Measurements from ENCODE around the gene OSTF1. TPM values are rescaled to one million over a fixed set of nuclear protein-coding genes. Genes with fewer than 3 reads are reported as not detected.

The OSTF1 gene
- total RNA-seq, 2 donors from 2014 or later = 32.7 to 35.7 TPM

- intact Hi-C loops (cut with DNase I) = no loop called here
- ATAC-seq = peak; percentile 43 to 76
- DNase-seq = peak; percentile 51
Measured at GRCh38 chr9:75108571-75108970, 20.3 kb downstream of the OSTF1 start.

- DNase-seq (no peak), ATAC-seq (no peak)
- intact Hi-C loops (cut with DNase I) = no loop called here
Measured at GRCh38 chr9:75109210-75109839, 21.0 kb downstream of the OSTF1 start.

GRCh38 chr9:75111019-75111622 lies 22.8 kb downstream of the OSTF1 start:
- intact Hi-C loops (cut with DNase I) = no loop called here
- DNase-seq = no peak
- ATAC-seq = no peak

DNA sequence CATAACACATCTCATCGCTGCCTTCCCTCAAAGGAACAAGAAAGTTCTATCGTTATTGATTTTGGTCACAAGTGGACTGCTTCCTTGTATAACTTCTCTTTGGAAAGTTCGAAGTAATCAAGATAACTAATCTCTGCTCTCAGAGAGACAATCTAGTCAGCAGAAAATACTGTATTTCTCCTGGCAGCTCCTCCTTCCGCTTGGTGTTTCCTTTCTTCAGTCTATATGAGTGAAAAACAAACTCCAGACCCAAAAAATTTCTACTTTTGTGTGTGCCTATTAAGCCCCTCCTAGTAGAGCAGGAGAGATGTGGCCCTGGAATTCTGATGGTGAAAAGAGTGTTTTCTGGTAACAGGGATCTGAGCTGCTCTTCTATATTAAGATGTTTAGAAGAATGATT lies 24.5 kb downstream of the OSTF1 start:
- intact Hi-C loops (cut with DNase I) = no loop called here
- DNase-seq (no peak), ATAC-seq (no peak)

DNA sequence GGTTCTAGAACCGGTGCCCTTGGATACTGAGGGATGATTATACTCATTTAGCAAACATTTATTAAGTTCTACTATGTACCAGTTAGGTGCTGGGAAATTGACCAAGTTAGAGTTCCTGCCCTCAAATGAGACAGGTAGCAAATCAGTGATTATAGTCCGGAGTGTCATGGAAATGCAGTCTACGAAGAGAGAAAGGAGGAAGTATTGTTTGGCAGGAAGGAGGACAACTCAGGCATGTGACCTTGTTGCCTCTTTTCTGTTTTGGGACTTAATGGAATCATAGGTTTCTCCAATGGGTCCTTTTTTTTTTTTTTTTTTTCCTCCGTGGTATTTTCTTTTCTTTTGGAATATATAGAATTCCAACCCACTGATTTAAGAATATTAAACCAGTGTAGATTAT lies 28.0 kb downstream of the OSTF1 start:
- intact Hi-C loops (cut with DNase I) = no loop called here
- no peak for DNase-seq
- ATAC-seq = no peak

- DNase-seq (no peak), ATAC-seq (no peak)
- intact Hi-C loops (cut with DNase I) = no loop called here
Measured at GRCh38 chr9:75117564-75117963, 29.2 kb downstream of the OSTF1 start.

DNA sequence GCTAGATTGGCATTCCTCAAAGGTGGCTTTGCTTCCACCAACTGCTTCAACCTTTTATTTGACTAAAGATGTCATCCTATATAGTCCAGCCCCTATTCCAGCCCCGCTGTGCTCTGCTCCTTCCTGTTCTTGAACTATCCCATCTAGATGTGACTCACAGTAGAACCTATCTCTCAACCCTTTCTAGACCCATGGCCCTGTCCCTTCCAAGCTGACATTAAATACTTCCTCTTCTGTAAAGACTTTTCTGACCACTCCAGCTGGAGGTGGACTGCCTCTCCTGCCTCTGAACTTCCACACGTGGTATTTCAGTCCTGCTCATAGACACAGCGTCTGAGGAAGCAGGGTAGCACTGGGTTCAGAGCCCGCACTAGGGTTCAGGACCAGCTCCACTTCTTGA lies 32.4 kb downstream of the OSTF1 start:
- DNase-seq (no peak), ATAC-seq (peak; percentile 12 to 38)
- intact Hi-C loops (cut with DNase I) = no loop called here

DNA sequence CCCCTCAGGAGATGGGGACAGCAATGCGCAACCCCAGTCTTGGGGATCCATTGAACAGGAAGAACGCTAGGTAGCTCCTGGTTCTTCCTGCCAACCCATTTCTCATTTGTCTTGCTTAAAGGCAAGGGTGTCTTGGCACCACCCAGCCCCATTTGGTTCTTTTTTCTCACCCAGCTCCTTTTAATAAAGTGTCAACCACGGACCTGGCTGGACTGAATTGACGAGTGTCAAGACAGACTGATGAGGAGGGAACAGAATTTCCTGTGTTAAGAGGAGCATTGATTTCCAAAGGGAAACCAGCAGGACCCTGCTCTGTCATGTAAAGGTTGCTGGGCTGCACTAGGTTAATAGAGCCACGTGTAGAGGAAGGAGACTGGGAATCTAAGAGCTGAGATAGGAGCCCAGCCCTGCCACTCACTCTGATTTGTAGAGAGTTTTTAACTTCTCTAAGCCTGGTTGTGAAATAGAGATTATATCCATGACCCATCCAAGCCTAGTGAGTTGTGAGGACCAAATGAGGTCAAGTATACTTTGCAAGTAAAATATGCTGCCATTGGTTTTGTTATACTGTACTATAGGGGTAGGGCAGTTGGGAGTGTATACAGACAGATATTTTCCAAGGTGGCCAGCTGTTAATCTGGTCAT lies 33.7 kb downstream of the OSTF1 start:
- ATAC-seq (no peak), DNase-seq (no peak)
- intact Hi-C loops (cut with DNase I) = no loop called here

- ATAC-seq (no peak), DNase-seq (no peak)
- intact Hi-C loops (cut with DNase I) = no loop called here
Measured at GRCh38 chr9:75123696-75124095, 35.4 kb downstream of the OSTF1 start.

GRCh38 chr9:75128535-75128934 lies 40.2 kb downstream of the OSTF1 start:
- DNase-seq (no peak), ATAC-seq (no peak)
- intact Hi-C loops (cut with DNase I) = no loop called here

- DNase-seq (no peak), ATAC-seq (no peak)
- intact Hi-C loops (cut with DNase I) = no loop called here
Measured at GRCh38 chr9:75130172-75130571, 41.9 kb downstream of the OSTF1 start.

DNA sequence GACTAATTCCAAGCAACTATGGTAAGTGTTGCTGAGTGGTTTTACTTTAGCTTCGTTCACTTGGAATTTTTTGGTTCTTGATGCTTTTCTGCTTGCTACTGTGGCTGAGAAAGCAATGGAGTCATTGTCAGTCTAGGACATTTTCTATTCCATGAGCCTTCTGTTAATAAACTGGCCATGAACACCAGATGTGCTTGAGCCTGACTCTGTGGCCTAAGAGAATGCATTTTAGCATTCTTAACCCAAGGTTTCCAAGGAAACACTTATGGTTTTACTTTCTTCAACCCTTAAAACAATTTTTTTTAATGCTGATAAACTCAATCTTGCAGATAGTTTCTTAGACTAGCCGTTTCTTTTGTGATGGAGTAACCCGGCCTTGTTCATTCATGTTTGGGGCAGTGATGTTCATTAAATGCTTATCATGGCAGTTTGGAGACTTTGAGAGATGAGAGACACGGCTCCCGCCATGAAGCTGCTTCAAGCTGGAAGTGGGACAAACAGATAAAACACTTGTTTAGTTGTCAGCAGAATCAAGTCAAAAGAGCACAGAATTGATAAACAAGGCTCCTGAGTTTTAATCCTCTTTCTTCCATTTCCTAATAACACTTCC lies 42.4 kb downstream of the OSTF1 start:
- ATAC-seq = no peak
- intact Hi-C loops (cut with DNase I) = no loop called here
- no peak for DNase-seq

- no peak for DNase-seq
- intact Hi-C loops (cut with DNase I) = no loop called here
Measured at GRCh38 chr9:75131700-75132099, 43.4 kb downstream of the OSTF1 start.

DNA sequence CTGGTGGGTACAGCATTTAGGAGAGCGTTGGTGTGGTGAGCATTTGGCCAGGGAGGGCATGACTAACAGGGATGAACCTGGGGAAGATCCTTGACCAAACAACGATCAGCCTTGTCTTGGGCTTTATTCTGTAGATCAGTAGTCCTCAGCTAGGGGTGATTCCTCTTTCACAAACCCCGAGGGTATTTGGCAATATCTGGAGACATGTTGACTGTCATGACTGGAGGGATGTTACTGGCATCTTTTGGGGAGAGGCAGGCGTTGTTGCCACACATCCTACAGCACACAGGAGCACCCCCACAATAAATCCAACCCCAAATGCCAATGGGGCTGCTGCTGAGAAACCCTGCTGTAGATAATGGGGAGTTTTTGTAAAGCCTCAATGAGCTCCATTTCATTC lies 43.9 kb downstream of the OSTF1 start:
- DNase-seq (no peak), ATAC-seq (no peak)
- intact Hi-C loops (cut with DNase I) = no loop called here

More at GRCh38 chr9:75131700-75132099, 43.4 kb downstream of the OSTF1 start:
- no peak for ATAC-seq

DNA sequence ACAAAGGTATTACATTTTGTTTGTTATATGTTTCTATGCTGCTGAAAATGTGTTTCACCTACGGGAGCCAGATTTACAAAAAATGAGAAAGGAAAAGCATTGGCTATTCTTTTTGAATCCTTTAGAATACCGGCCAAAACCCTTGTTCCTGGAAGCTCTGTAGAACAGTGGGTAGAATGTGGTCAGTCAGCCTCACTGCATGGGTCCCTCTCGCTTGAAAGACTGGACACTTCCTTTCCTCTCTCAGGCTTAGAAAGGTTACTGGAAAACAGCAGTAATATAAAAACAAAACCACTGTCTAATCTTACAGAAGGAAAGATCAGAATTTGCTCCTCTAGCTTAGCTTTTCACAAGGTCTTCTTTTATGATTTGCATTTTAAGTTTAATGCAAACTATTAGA lies 45.1 kb downstream of the OSTF1 start:
- intact Hi-C loops (cut with DNase I) = no loop called here
- ATAC-seq (no peak), DNase-seq (no peak)

GRCh38 chr9:75134495-75134894 lies 46.2 kb downstream of the OSTF1 start:
- ATAC-seq = no peak
- DNase-seq = no peak
- intact Hi-C loops (cut with DNase I) = no loop called here

- DNase-seq (no peak), ATAC-seq (no peak)
- intact Hi-C loops (cut with DNase I) = no loop called here
Measured at GRCh38 chr9:75138260-75139040, 50.1 kb downstream of the OSTF1 start.

DNA sequence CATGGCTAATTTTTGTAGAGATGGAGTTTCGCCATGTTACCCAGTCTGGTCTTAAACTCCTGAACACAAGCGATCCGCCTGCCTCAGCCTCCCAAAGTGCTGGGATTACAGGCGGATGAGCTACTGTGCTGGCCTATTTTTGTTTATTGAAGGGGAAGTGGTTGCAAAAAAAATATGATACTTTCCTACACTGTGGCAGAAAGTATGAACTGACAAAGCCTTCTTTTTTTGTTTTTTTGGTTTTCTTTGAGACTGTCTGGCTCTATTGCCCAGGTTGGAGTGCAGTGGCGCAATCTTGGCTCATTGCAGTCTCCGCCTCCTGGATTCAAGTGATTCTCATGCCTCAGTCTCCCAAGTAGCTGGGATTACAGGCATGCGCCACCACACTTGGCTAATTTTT lies 50.9 kb downstream of the OSTF1 start:
- DNase-seq = no peak
- intact Hi-C loops (cut with DNase I) = no loop called here
- no peak for ATAC-seq

GRCh38 chr9:75140261-75140660 lies 51.9 kb downstream of the OSTF1 start:
- intact Hi-C loops (cut with DNase I) = no loop called here
- ATAC-seq = no peak
- no peak for DNase-seq

GRCh38 chr9:75142202-75142601 lies 53.9 kb downstream of the OSTF1 start:
- intact Hi-C loops (cut with DNase I) = no loop called here
- peak in 1 of 2 donors; percentile 54 for ATAC-seq
- no peak for DNase-seq

Measured in left cardiac atrium (tissue), 4 donors.